ENCODE data around the gene WFIKKN2. TPM values are rescaled to one million over a fixed set of nuclear protein-coding genes. Genes with fewer than 3 reads are reported as not detected.
"Not testable (repeated sequence)": the region's sequence is repeated elsewhere in the genome, so short reads cannot be mapped to it uniquely, and the experiment has no call there.

Gene WFIKKN2
- total RNA-seq, 2 donors from 2014 or later = 0.14 TPM; not detected in 1

- Histone ChIP-seq H3K36me3 (no peaks in the 10 kb centered on the region), H3K27me3 (replicated peaks; ENCODE audit: insufficient read depth) (no peaks in the 10 kb centered on the region), H3K9me3 (no peaks in the 10 kb centered on the region), H3K4me3 (no peak overlapping the region), H3K4me1 (ENCODE audit: control insufficient read depth in 1 of 2, low read depth in 2 of 2) (peaks cover 0 to 14% of the 10 kb centered on the region in 2 donors), H3K27ac (no peak overlapping the region)
- ATAC-seq (ENCODE audit: insufficient number of reproducible peaks, low FRiP score, low read depth) (no peak), DNase-seq (ENCODE audit: low spot score) (no peak)
- no peak for TF ChIP-seq CTCF (IDR thresholded peaks at IDR 0.05)
These were observed 18.4 kb downstream of the WFIKKN2 start for GRCh38 chr17:50853781-50854180.

GRCh38 chr17:50855708-50856330 lies 20.4 kb downstream of the WFIKKN2 start:
- TF ChIP-seq CTCF (IDR thresholded peaks at IDR 0.05) = no peak
- DNase-seq (ENCODE audit: low spot score) = no peak
- H3K27me3 ChIP-seq (replicated peaks; ENCODE audit: insufficient read depth) = no peaks in the 10 kb centered on the region
- H3K4me3 ChIP-seq = no peak overlapping the region
- H3K4me1 ChIP-seq (ENCODE audit: control insufficient read depth in 1 of 2, low read depth in 2 of 2) = peaks cover 0 to 17% of the 10 kb centered on the region in 2 donors
- no peaks in the 10 kb centered on the region for H3K9me3 ChIP-seq
- no peak for ATAC-seq (ENCODE audit: insufficient number of reproducible peaks, low FRiP score, low read depth)
- H3K36me3 ChIP-seq = no peaks in the 10 kb centered on the region
- no peak overlapping the region for H3K27ac ChIP-seq

- ATAC-seq (ENCODE audit: insufficient number of reproducible peaks, low FRiP score, low read depth) (no peak), DNase-seq (ENCODE audit: low spot score) (no peak)
- H3K27ac ChIP-seq = no peak overlapping the region
These were observed 21.0 kb downstream of the WFIKKN2 start for GRCh38 chr17:50856431-50856830.

GRCh38 chr17:50858486-50859225 lies 23.3 kb downstream of the WFIKKN2 start:
- Histone ChIP-seq H3K4me3 (no peak overlapping the region), H3K36me3 (no peaks in the 10 kb centered on the region), H3K27me3 (replicated peaks; ENCODE audit: insufficient read depth) (no peaks in the 10 kb centered on the region), H3K27ac (no peak overlapping the region), H3K9me3 (no peaks in the 10 kb centered on the region), H3K4me1 (ENCODE audit: control insufficient read depth in 1 of 2, low read depth in 2 of 2) (peaks cover 19 to 22% of the 10 kb centered on the region in 2 donors)
- DNase-seq (ENCODE audit: low spot score) (no peak), ATAC-seq (ENCODE audit: insufficient number of reproducible peaks, low FRiP score, low read depth) (no peak)
- no peak for TF ChIP-seq CTCF (IDR thresholded peaks at IDR 0.05)

More at GRCh38 chr17:50856431-50856830, 21.0 kb downstream of the WFIKKN2 start:
- Histone ChIP-seq H3K27me3 (replicated peaks; ENCODE audit: insufficient read depth) (no peaks in the 10 kb centered on the region), H3K9me3 (no peaks in the 10 kb centered on the region), H3K4me3 (no peak overlapping the region), H3K4me1 (ENCODE audit: control insufficient read depth in 1 of 2, low read depth in 2 of 2) (peaks cover 4 to 20% of the 10 kb centered on the region in 2 donors), H3K36me3 (no peaks in the 10 kb centered on the region)
- TF ChIP-seq CTCF (IDR thresholded peaks at IDR 0.05) = no peak

GRCh38 chr17:50859727-50860126 lies 24.3 kb downstream of the WFIKKN2 start:
- not testable (repeated sequence) for H3K9me3 ChIP-seq; DNase-seq (ENCODE audit: low spot score); H3K27ac ChIP-seq; H3K36me3 ChIP-seq; H3K27me3 ChIP-seq (replicated peaks; ENCODE audit: insufficient read depth); H3K4me3 ChIP-seq; ATAC-seq (ENCODE audit: insufficient number of reproducible peaks, low FRiP score, low read depth)
- peaks cover 19 to 33% of the 10 kb centered on the region in 2 donors for H3K4me1 ChIP-seq (ENCODE audit: control insufficient read depth in 1 of 2, low read depth in 2 of 2)

All from thoracic aorta (tissue), 2 donors.